Gastroesophageal sphincter (tissue), 3 donors: ENCODE results near the gene VAV2.

Experiments used
- CTCF ChIP-seq, 4 experiments: fragments of 200-600 bp in 2 of 4; fragments of 450-650 bp in 2 of 4; sonication (generic) in 1 of 4; IDR thresholded peaks; one replicate each; pipeline ENCODE4 v1.5.1; 2017 to 2019; ENCODE audit warnings: antibody characterized with exemption in 4 of 4, mild to moderate bottlenecking in 2 of 4, moderate library complexity in 2 of 4
- POLR2A ChIP-seq, 2 donors: fragments of 450-650 bp; IDR thresholded peaks; one replicate each; pipeline ENCODE4 v1.6.1; 2017; ENCODE audit warnings: antibody characterized with exemption in 2 of 2, mild to moderate bottlenecking in 2 of 2, moderate library complexity in 1 of 2
- POLR2AphosphoS5 ChIP-seq: sonication (generic); formaldehyde crosslinking; IDR thresholded peaks from one replicate; pipeline ENCODE4 v1.6.1; 2017; ENCODE audit warnings: antibody characterized with exemption

GRCh38 chr9:133738640-133739225 lies 253.4 kb downstream of the VAV2 start:
- TF ChIP-seq CTCF (IDR thresholded peaks at IDR 0.05) = no peak
- no peak for TF ChIP-seq POLR2AphosphoS5
- no peak for TF ChIP-seq POLR2A (IDR thresholded peaks at IDR 0.05)
